Testis (tissue), 3 donors: ENCODE results near the gene FOXL1. TPM values are rescaled to one million over a fixed set of nuclear protein-coding genes. Genes with fewer than 3 reads are reported as not detected.

Experiments used
- DNase-seq: peaks from one replicate; pipeline ENCODE4 v3.0.0-alpha.2; 2019
- H3K27ac ChIP-seq, 2 donors: fragments of 200-600 bp; sonication (generic); one replicate each; pipeline ENCODE4 v1.5.1; 2019
- H3K27me3 ChIP-seq: fragments of 200-600 bp; sonication (generic); one replicate; pipeline ENCODE4 v1.5.1; 2019
- H3K36me3 ChIP-seq: fragments of 200-600 bp; sonication (generic); one replicate; pipeline ENCODE4 v1.5.1; 2017; ENCODE audit warnings: low read depth; ENCODE audit errors: missing control alignments
- H3K4me1 ChIP-seq: fragments of 200-600 bp; sonication (generic); one replicate; pipeline ENCODE4 v1.5.1; 2019
- H3K4me3 ChIP-seq, 2 donors: fragments of 200-600 bp; sonication (generic); one replicate each; pipeline ENCODE4 v1.5.1; 2017 to 2019
- H3K9me3 ChIP-seq: fragments of 200-600 bp; sonication (generic); one replicate; pipeline ENCODE4 v1.5.1; 2017
- POLR2A ChIP-seq: fragments of 450-650 bp; IDR thresholded peaks from one replicate; pipeline ENCODE4 v1.6.1; 2017; ENCODE audit warnings: antibody characterized with exemption, mild to moderate bottlenecking, moderate library complexity
- WGBS, 2 donors: methylation state at CpG; one replicate each; pipeline ENCODE4 v1.1.5; 2018; 5-methylcytosine and 5-hydroxymethylcytosine counted together
- intact Hi-C: fragments of 100-400 bp; cut with DNase I; formaldehyde crosslinking; loops from one replicate; pipeline ENCODE4 v1.15.1; 2023; ENCODE audit warnings: low total_unique reads
- polyA plus RNA-seq: library from polyadenylated mRNA; stranded (reverse); fragments of 350-450 nt; fragmentation: Illumina TruSeq; extraction: RNeasy Lipid Tissue Mini Kit (QIAGEN cat#74804); gene quantifications from one replicate; pipeline ENCODE4 v1.2.3, GENCODE V29; 2014; ENCODE audit warnings: low read depth, low replicate concordance; ENCODE audit not compliant: insufficient read depth
- total RNA-seq, 2 donors: library from RNA; depleted of rRNA; stranded (reverse); fragments of >200 nt; gene quantifications; one replicate each; pipeline ENCODE4 v1.2.3, GENCODE V29; 2016
- TF ChIP-seq, protein P1 (sequence below), 3 experiments: fragments of 450-650 bp in 2 of 3; fragments of 200-600 bp in 1 of 3; sonication (generic) in 1 of 3; IDR thresholded peaks; one replicate each; pipeline ENCODE4 v1.5.1; 2016 to 2019; ENCODE audit warnings: antibody characterized with exemption in 3 of 3, mild to moderate bottlenecking in 2 of 3, moderate library complexity in 1 of 3

The FOXL1 gene
- total and polyA plus RNA-seq, 3 donors from 2014 or later: 1.4 to 5.9 (median 4.6) TPM

DNA sequence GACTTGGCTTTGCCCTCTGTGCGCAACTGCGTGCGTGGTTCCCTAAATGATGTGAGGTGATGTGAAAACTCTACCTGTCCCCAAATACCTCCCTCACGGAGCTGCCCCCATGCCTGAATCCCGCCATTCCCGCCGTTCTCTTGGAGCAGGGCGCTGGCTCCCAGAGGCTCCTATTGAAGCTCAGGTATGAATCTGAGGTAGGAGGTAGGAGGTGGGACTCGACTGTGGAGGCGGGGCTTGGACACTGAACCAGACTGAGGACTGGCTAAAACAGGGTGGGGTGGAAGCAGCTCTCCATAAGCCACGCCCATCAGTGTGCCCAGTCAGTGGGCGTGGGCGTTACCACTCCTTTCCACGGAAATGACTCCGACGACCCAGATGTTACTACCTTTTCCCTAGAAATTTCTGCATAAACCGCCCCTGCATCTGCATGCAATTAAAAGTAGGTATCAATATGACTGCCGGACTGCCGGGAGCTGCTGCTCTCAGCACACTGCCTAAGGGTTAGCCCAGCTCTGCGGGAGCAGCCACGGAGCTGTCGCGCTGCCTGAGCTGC, 41.0 kb downstream of the FOXL1 start:
- peak overlapping the region; percentile 36 to 46 for H3K4me3 ChIP-seq
- TF ChIP-seq, protein P1, sequence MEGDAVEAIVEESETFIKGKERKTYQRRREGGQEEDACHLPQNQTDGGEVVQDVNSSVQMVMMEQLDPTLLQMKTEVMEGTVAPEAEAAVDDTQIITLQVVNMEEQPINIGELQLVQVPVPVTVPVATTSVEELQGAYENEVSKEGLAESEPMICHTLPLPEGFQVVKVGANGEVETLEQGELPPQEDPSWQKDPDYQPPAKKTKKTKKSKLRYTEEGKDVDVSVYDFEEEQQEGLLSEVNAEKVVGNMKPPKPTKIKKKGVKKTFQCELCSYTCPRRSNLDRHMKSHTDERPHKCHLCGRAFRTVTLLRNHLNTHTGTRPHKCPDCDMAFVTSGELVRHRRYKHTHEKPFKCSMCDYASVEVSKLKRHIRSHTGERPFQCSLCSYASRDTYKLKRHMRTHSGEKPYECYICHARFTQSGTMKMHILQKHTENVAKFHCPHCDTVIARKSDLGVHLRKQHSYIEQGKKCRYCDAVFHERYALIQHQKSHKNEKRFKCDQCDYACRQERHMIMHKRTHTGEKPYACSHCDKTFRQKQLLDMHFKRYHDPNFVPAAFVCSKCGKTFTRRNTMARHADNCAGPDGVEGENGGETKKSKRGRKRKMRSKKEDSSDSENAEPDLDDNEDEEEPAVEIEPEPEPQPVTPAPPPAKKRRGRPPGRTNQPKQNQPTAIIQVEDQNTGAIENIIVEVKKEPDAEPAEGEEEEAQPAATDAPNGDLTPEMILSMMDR (IDR thresholded peaks at IDR 0.05): no peak
- no peak for TF ChIP-seq POLR2A
- peaks cover 3% of the 10 kb centered on the region for H3K4me1 ChIP-seq
- no peak overlapping the region for H3K27ac ChIP-seq
- DNase-seq: peak; percentile 63
- no peaks in the 10 kb centered on the region for H3K27me3 ChIP-seq
- intact Hi-C loops: no loop called here
- WGBS, 2 donors: 52 to 61% methylated on average over 18 to 23 of the region's 23 CpGs
- no peaks in the 10 kb centered on the region for H3K36me3 ChIP-seq
- H3K9me3 ChIP-seq: no peaks in the 10 kb centered on the region

DNA sequence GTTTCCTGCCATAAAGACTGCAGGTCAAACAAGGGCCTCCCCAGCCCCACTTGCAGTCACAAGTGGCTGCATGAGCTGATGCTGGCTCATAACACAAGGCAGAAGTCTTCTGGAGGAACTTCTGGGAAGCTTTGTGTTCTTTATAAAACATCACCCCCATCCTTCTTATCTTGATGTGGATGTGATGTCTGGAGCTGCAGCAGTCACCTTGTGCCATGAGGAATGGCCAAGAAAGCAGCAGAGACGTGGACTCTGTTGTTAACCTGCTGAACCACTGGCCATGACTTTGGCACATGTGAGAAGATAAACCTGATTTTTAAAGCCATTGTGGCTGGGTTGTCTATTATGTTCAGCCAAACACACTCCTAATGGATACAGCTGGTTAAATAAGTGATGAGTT, 41.8 kb downstream of the FOXL1 start:
- Histone ChIP-seq H3K27ac (no peak overlapping the region), H3K9me3 (no peaks in the 10 kb centered on the region), H3K4me3 (no peak overlapping the region), H3K4me1 (no peaks in the 10 kb centered on the region), H3K27me3 (no peaks in the 10 kb centered on the region), H3K36me3 (no peaks in the 10 kb centered on the region)
- intact Hi-C loops: no loop called here
- no peak for TF ChIP-seq POLR2A
- TF ChIP-seq, protein P1 (IDR thresholded peaks at IDR 0.05): no peak
- DNase-seq: no peak
- 94 to 100% methylated on average over 1 of the region's 1 CpG for WGBS, 2 donors

DNA sequence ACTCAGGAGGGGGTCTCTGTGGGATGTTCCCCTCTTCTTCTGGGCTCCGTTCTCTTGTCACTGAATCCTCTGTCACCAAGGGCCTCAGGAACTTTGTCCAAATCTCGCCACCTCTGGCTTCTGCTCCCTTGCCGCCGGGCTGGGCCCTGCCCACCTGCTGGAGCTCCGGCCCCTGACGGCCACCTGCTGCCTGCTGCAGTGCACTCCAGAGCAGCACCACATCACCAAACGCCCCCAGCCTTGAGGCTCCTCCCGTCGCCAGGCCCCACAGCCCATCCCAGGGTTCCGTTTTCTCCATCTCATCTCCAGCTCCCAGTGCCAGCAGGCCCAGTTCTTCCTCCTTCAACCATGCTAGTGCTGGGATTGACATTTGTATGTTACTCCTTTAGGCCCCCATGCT, 43.6 kb downstream of the FOXL1 start:
- no peak for DNase-seq
- 88 to 89% methylated on average over 5 to 10 of the region's 10 CpGs for WGBS, 2 donors
- H3K4me1 ChIP-seq: no peaks in the 10 kb centered on the region
- H3K27ac ChIP-seq: no peak overlapping the region
- no peak for TF ChIP-seq POLR2A
- TF ChIP-seq, protein P1 (IDR thresholded peaks at IDR 0.05): no peak
- H3K4me3 ChIP-seq: no peak overlapping the region
- no peaks in the 10 kb centered on the region for H3K27me3 ChIP-seq
- H3K9me3 ChIP-seq: no peaks in the 10 kb centered on the region
- intact Hi-C loops: no loop called here
- no peaks in the 10 kb centered on the region for H3K36me3 ChIP-seq

DNA sequence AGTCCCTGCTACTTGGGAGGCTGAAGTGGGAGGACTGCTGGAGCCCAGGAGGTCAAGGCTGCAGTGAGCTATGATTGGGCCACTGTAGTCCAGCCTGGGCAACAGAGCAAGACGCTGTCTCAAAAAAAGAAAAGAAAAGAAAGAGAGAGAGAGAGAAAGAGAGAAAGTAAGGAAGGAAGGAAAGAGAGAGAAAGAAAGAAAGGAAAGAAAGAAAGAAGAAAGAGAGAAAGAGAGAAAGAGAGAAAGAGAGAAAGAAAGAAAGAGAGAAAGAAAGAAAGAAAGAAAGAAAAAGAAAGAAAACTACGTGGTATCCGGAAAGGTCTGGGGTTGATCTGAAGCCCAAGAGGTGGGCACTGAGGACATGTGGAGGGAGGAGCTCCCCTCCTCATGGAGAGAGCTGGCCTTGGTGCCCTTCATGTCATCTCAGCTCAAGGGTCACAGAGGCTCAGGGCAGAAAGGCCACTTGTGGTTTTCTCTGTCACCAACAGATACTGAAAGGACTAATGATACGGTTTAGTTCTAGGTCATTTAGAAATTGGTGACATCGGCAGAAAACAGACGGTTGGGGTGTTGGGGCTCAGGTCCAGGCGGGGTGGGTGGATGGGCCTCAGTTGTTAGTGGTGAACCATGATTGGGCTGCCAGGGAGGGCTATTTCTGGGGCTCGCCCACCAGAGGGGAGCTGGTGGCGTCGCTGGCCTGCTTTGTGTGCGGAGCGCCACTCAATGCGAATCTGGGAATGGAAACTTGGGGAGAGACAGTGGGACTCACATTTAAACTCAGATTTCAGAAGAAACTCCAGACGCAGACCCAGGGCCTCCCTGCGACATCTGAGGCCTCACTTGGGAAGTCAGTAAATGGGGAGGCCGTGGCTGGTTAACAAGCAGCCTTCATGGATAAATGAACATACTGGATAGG, 44.6 kb downstream of the FOXL1 start:
- 91% methylated on average over 16 of the region's 16 CpGs for WGBS, 2 donors
- no peak for DNase-seq
- no peaks in the 10 kb centered on the region for H3K9me3 ChIP-seq
- H3K27me3 ChIP-seq: no peaks in the 10 kb centered on the region
- H3K4me3 ChIP-seq: no peak overlapping the region
- H3K36me3 ChIP-seq: no peaks in the 10 kb centered on the region
- H3K27ac ChIP-seq: no peak overlapping the region
- H3K4me1 ChIP-seq: no peaks in the 10 kb centered on the region
- intact Hi-C loops: no loop called here
- TF ChIP-seq, protein P1 (IDR thresholded peaks at IDR 0.05): no peak
- no peak for TF ChIP-seq POLR2A
